Hindlimb muscle (tissue), 1 donor: ENCODE results near the gene SLC18B1. TPM values are rescaled to one million over a fixed set of nuclear protein-coding genes. Genes with fewer than 3 reads are reported as not detected.

ENCODE experiments used
- DNase-seq: peaks from one replicate; pipeline ENCODE4 v3.0.0-alpha.2; 2013
- polyA plus RNA-seq: library from polyadenylated mRNA; unstranded; fragments of 120-200 nt; gene quantifications from one replicate; pipeline ENCODE4 v1.2.1, GENCODE V29; 2013; ENCODE audit not compliant: insufficient read length

The SLC18B1 gene
- polyA plus RNA-seq, 1 donor: 7.6 TPM

GRCh38 chr6:132741281-132741680 lies 57.2 kb downstream of the SLC18B1 start:
- no peak for DNase-seq

GRCh38 chr6:132736239-132736638 lies 62.2 kb downstream of the SLC18B1 start:
- no peak for DNase-seq

GRCh38 chr6:132734694-132735236 lies 63.7 kb downstream of the SLC18B1 start:
- no peak for DNase-seq

GRCh38 chr6:132733814-132734213 lies 64.6 kb downstream of the SLC18B1 start:
- no peak for DNase-seq

- DNase-seq: no peak
Measured at GRCh38 chr6:132733283-132733682, 65.2 kb downstream of the SLC18B1 start.

GRCh38 chr6:132731086-132731485 lies 67.4 kb downstream of the SLC18B1 start:
- DNase-seq: no peak

- no peak for DNase-seq
Measured at GRCh38 chr6:132730560-132730959, 67.9 kb downstream of the SLC18B1 start.

GRCh38 chr6:132728616-132729015 lies 69.8 kb downstream of the SLC18B1 start:
- no peak for DNase-seq

GRCh38 chr6:132726608-132726975 lies 71.8 kb downstream of the SLC18B1 start:
- DNase-seq: no peak

GRCh38 chr6:132725947-132726607 lies 72.4 kb downstream of the SLC18B1 start:
- DNase-seq: no peak

GRCh38 chr6:132725471-132725870 lies 73.0 kb downstream of the SLC18B1 start:
- no peak for DNase-seq

- no peak for DNase-seq
Measured at GRCh38 chr6:132719736-132720448, 78.5 kb downstream of the SLC18B1 start.

Other genes starting within 250 kb of the SLC18B1 start
- not detected for gene TAAR8, start 246.0 kb downstream of the SLC18B1 start, polyA plus RNA-seq
- not detected for gene TAAR6, start 228.3 kb downstream of the SLC18B1 start, polyA plus RNA-seq
- not detected for gene TAAR5, start 208.9 kb downstream of the SLC18B1 start, polyA plus RNA-seq
- not detected for gene TAAR2, start 174.4 kb downstream of the SLC18B1 start, polyA plus RNA-seq
- gene TAAR1, start 139.5 kb downstream of the SLC18B1 start, polyA plus RNA-seq: not detected
- gene VNN1, start 84.6 kb downstream of the SLC18B1 start, polyA plus RNA-seq: 0.14 TPM
- 1.4 TPM for gene VNN2, start 40.7 kb downstream of the SLC18B1 start, polyA plus RNA-seq
- 2,324 TPM for gene RPS12, start 15.9 kb upstream of the SLC18B1 start, polyA plus RNA-seq